Esophagus muscularis mucosa (tissue), 3 donors: ENCODE data around the gene ASB9.
"Not testable (repeated sequence)": the region's sequence is repeated elsewhere in the genome, so short reads cannot be mapped to it uniquely, and the experiment has no call there.

Experiments
- POLR2A ChIP-seq: fragments of 450-650 bp; IDR thresholded peaks from one replicate; pipeline ENCODE4 v1.6.1; 2017; ENCODE audit warnings: antibody characterized with exemption, moderate library complexity, mild to moderate bottlenecking, low read depth
- POLR2AphosphoS5 ChIP-seq, 2 donors: sonication (generic); formaldehyde crosslinking; IDR thresholded peaks; one replicate each; pipeline ENCODE4 v1.6.1; 2017; ENCODE audit warnings: antibody characterized with exemption in 2 of 2
- TF ChIP-seq, protein P1 (sequence below), 3 experiments: fragments of 200-600 bp in 2 of 3; fragments of 450-650 bp in 1 of 3; sonication (generic) in 2 of 3; IDR thresholded peaks; one replicate each; pipeline ENCODE4 v1.5.1; 2017 to 2019; ENCODE audit warnings: antibody characterized with exemption in 3 of 3, mild to moderate bottlenecking in 2 of 3, moderate library complexity in 1 of 3

DNA sequence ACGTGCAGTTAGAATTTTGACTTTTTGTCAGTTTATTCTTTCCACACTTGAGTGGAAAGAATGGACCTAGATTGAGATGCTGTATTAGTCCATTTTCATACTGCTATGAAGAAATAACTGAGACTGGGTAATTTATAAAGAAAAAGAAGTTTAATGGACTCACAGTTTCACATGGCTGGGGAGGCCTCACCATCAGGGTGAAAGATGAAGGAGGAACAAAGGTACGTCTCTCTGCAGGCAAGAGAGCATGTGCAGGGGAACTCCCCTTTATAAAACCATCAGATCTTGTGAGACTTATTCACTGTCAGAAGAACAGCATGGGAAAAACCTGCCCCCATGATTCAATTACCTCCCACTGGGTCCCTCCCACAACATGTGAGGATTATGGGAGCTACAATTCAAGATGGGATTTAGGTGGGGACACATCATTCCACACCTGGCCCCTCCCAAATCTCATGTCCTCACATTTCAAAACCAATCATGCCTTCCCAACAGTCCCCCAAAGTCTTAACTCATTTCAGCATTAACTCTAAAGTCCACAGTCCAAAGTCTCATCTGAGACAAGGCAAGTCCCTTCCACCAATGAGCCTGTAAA lies 71.2 kb downstream of the ASB9 start:
- TF ChIP-seq, protein P1, sequence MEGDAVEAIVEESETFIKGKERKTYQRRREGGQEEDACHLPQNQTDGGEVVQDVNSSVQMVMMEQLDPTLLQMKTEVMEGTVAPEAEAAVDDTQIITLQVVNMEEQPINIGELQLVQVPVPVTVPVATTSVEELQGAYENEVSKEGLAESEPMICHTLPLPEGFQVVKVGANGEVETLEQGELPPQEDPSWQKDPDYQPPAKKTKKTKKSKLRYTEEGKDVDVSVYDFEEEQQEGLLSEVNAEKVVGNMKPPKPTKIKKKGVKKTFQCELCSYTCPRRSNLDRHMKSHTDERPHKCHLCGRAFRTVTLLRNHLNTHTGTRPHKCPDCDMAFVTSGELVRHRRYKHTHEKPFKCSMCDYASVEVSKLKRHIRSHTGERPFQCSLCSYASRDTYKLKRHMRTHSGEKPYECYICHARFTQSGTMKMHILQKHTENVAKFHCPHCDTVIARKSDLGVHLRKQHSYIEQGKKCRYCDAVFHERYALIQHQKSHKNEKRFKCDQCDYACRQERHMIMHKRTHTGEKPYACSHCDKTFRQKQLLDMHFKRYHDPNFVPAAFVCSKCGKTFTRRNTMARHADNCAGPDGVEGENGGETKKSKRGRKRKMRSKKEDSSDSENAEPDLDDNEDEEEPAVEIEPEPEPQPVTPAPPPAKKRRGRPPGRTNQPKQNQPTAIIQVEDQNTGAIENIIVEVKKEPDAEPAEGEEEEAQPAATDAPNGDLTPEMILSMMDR (IDR thresholded peaks at IDR 0.05): not testable (repeated sequence)
- not testable (repeated sequence) for TF ChIP-seq POLR2AphosphoS5 (IDR thresholded peaks at IDR 0.05); POLR2A
